Parathyroid adenoma (tissue), 2 donors: ENCODE measurements around the gene SLC9A3.

Experiments
- H2AFZ ChIP-seq: fragments of 300-600 bp; sonication (generic); one replicate; pipeline ENCODE4 v1.7.0; 2017; ENCODE audit warnings: antibody characterized with exemption, mild to moderate bottlenecking
- H3K27ac ChIP-seq: fragments of 300-600 bp; sonication (generic); one replicate; pipeline ENCODE4 v1.7.0; 2017
- H3K27me3 ChIP-seq: fragments of 300-600 bp; sonication (generic); one replicate; pipeline ENCODE4 v1.7.0; 2017; ENCODE audit warnings: low read length; ENCODE audit not compliant: control insufficient read depth, insufficient read depth
- H3K36me3 ChIP-seq: fragments of 300-600 bp; sonication (generic); one replicate; pipeline ENCODE4 v1.7.0; 2017; ENCODE audit warnings: low read length; ENCODE audit not compliant: control insufficient read depth, insufficient read depth
- H3K4me1 ChIP-seq: fragments of 300-600 bp; sonication (generic); one replicate; pipeline ENCODE4 v1.7.0; 2017; ENCODE audit warnings: control low read depth
- H3K4me2 ChIP-seq: fragments of 300-600 bp; sonication (generic); one replicate; pipeline ENCODE4 v1.7.0; 2017; ENCODE audit warnings: low read length
- H3K4me3 ChIP-seq: fragments of 300-600 bp; sonication (generic); one replicate; pipeline ENCODE4 v1.7.0; 2017; ENCODE audit warnings: low read depth, low read length
- H3K79me2 ChIP-seq: fragments of 300-600 bp; sonication (generic); one replicate; pipeline ENCODE4 v1.7.0; 2017; ENCODE audit warnings: control low read depth
- H3K9ac ChIP-seq: fragments of 300-600 bp; sonication (generic); one replicate; pipeline ENCODE4 v1.7.0; 2017; ENCODE audit warnings: mild to moderate bottlenecking
- H3K9me3 ChIP-seq: fragments of 300-600 bp; sonication (generic); one replicate; pipeline ENCODE4 v1.7.0; 2017; ENCODE audit warnings: low read length; ENCODE audit not compliant: control insufficient read depth
- CTCF ChIP-seq: fragments of 300-600 bp; sonication (generic); IDR thresholded peaks from one replicate; pipeline ENCODE4 v1.7.0; 2017; ENCODE audit warnings: antibody characterized with exemption, mild to moderate bottlenecking
- donor health status: primary hyperparathyroidism.

Gene SLC9A3

GRCh38 chr5:570886-571285 is 46.6 kb upstream of the SLC9A3 start:
- H3K4me1 ChIP-seq: no peaks in the 10 kb centered on the region
- H3K4me2 ChIP-seq: no peak overlapping the region
- H2AFZ ChIP-seq: no peak overlapping the region
- no peaks in the 10 kb centered on the region for H3K9me3 ChIP-seq
- H3K27me3 ChIP-seq: no peaks in the 10 kb centered on the region
- H3K4me3 ChIP-seq: no peak overlapping the region
- no peak overlapping the region for H3K27ac ChIP-seq
- TF ChIP-seq CTCF: no peak
- no peak overlapping the region for H3K9ac ChIP-seq
- no peaks in the 10 kb centered on the region for H3K36me3 ChIP-seq
- no peaks in the 10 kb centered on the region for H3K79me2 ChIP-seq

DNA sequence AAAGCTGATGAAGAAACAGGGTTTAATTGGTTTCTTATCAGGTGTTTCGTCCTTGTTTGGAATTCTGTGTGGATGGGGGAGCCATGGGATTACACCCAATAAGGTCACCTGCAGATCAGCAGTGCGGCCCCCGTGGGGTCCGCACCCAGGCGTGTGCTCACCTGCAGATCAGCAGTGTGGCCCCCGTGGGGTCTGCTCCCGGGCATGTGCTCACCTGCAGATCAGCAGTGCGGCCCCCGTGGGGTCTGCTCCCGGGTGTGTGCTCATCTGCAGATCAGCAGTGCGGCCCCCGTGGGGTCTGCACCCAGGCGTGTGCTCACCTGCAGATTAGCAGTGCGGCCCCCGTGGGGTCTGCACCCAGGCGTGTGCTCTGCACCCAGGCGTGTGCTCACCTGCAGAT is 46.2 kb upstream of the SLC9A3 start:
- Histone ChIP-seq H3K9me3 (no peaks in the 10 kb centered on the region), H3K9ac (no peak overlapping the region), H3K27me3 (no peaks in the 10 kb centered on the region), H3K27ac (no peak overlapping the region), H3K4me2 (no peak overlapping the region), H3K36me3 (no peaks in the 10 kb centered on the region), H3K4me1 (no peaks in the 10 kb centered on the region), H3K79me2 (no peaks in the 10 kb centered on the region), H2AFZ (no peak overlapping the region), H3K4me3 (no peak overlapping the region)
- no peak for TF ChIP-seq CTCF

GRCh38 chr5:569868-570361 is 45.7 kb upstream of the SLC9A3 start:
- Histone ChIP-seq H3K4me2 (no peak overlapping the region), H3K36me3 (no peaks in the 10 kb centered on the region), H3K27ac (no peak overlapping the region), H3K4me1 (no peaks in the 10 kb centered on the region), H3K4me3 (no peak overlapping the region), H3K9ac (no peak overlapping the region), H3K27me3 (no peaks in the 10 kb centered on the region), H2AFZ (no peak overlapping the region), H3K9me3 (no peaks in the 10 kb centered on the region), H3K79me2 (no peaks in the 10 kb centered on the region)
- TF ChIP-seq CTCF: no peak

DNA sequence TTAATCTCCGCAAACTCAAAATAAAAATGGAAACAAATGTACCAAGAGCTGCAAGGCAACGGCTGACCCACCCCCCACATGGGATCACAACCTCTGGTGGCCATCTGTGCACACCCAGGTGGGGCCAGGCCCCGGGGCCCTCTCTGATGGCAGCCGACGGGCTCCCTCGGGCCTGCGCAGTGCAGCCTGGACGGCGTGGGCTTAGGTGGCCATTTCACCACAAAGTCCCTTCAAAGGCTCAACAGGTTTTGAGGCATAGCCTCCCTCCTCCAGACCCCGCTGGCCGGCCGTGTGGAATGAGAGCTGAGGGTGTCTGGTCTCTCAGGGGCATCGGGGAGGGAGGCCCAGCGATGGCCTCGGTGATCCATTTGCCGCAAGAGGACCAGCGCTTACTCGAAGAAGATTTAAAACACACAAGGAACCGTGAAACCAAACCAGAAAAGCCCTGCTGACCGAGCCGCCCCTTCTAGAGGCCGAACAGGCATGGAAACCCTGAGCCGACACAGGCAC is 45.2 kb upstream of the SLC9A3 start:
- H3K9me3 ChIP-seq: no peaks in the 10 kb centered on the region
- no peaks in the 10 kb centered on the region for H3K79me2 ChIP-seq
- no peak overlapping the region for H3K4me2 ChIP-seq
- H3K27me3 ChIP-seq: no peaks in the 10 kb centered on the region
- H3K9ac ChIP-seq: no peak overlapping the region
- H3K27ac ChIP-seq: no peak overlapping the region
- H3K4me3 ChIP-seq: no peak overlapping the region
- H2AFZ ChIP-seq: no peak overlapping the region
- no peak for TF ChIP-seq CTCF
- H3K4me1 ChIP-seq: no peaks in the 10 kb centered on the region
- H3K36me3 ChIP-seq: no peaks in the 10 kb centered on the region

- no peak overlapping the region for H3K27ac ChIP-seq
- no peak overlapping the region for H3K4me3 ChIP-seq
- H3K9me3 ChIP-seq: no peaks in the 10 kb centered on the region
- H3K9ac ChIP-seq: no peak overlapping the region
- no peaks in the 10 kb centered on the region for H3K4me1 ChIP-seq
- H2AFZ ChIP-seq: no peak overlapping the region
- no peak for TF ChIP-seq CTCF
- no peaks in the 10 kb centered on the region for H3K79me2 ChIP-seq
- H3K27me3 ChIP-seq: no peaks in the 10 kb centered on the region
- H3K4me2 ChIP-seq: no peak overlapping the region
- no peaks in the 10 kb centered on the region for H3K36me3 ChIP-seq
Observed at GRCh38 chr5:568809-569208, 44.6 kb upstream of the SLC9A3 start.
